GM03348 (cell line): ENCODE data around the gene CCDC175.

Experiments used
- DNase-seq: peaks from one replicate; pipeline ENCODE4 v3.0.0; 2012; ENCODE audit warnings: low spot score

Gene CCDC175

DNA sequence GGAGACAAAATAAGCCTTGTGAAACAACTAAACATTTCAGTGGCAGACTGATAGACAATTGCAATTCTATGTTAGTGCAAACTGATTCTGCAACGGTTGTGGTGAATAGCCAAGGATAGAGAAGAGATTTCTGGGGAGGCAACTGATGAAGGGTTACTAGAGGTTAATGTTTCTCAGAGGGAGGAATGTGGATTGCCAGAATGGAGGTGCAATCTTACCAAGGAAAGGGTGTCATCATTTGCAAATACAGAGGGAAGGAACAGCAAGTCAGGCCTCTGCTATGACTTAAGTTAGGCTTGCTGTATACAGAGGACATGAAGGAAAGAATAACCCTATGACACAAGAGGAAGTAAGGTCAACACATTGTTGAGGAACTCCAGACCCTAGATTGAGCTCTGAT lies 35.8 kb downstream of the CCDC175 start:
- no peak for DNase-seq

DNA sequence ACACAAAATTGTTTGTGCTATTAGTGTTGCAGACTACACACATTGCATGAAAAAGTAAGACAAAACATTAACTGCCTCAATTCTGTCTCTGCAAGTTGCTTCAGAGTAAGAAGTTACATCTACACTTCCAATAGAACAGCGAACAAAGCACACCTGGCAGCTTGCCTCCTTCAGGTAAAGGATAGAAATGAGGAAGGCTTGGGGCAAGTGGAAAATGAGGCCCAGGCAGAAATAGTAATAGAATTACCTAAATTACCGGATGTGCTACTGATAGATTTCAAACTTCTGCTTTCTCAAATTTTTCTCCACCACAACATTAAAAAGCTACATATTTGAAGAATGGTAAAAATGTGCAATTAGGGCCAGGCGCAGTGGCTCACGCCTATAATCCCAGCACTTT lies 37.7 kb downstream of the CCDC175 start:
- DNase-seq: no peak

DNA sequence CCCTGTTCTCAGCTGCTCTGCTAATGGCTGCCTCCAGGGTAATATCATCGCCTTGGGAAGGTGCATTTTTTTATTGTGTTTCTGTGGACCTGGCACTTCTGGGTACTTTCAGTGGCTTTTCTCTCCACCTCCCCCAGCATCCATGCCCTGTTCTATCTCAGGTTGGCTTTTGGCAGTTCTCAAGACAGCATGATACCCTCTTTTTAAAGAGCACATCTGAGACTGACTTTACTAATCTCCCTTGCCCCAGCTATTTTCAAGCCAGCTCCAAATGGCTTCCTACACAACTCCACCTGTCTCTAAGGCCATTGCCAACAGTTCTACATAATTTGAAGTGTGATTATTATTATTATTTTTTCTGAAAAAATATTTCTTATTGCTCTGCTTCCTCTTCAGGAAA lies 39.1 kb downstream of the CCDC175 start:
- no peak for DNase-seq

- no peak for DNase-seq
These were observed 42.1 kb downstream of the CCDC175 start for GRCh38 chr14:59534361-59534987.

- DNase-seq: no peak
These were observed 44.2 kb downstream of the CCDC175 start for GRCh38 chr14:59532419-59532818.

GRCh38 chr14:59530349-59530748 lies 46.3 kb downstream of the CCDC175 start:
- no peak for DNase-seq

GRCh38 chr14:59529189-59529588 lies 47.4 kb downstream of the CCDC175 start:
- DNase-seq: no peak

DNA sequence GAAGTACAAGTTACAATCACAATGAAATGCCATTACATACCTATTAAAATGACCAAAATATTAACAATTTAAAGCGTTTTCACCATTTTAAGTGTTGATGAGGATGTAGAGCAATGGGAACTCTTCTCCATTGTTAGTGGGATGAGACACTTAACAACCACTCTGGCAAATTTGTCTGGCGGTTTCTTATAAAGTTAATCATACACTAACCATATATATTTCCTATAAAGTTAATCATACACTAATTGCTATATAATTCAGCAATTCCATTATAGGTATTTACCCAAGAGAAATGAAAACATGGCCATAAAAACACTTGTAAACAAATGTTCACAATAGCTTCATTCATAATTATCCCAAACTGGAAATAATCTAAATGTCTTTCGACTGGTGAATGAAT lies 56.4 kb downstream of the CCDC175 start:
- DNase-seq: no peak

- DNase-seq: peak; percentile 13
These were observed 64.6 kb downstream of the CCDC175 start for GRCh38 chr14:59511916-59512575.

DNA sequence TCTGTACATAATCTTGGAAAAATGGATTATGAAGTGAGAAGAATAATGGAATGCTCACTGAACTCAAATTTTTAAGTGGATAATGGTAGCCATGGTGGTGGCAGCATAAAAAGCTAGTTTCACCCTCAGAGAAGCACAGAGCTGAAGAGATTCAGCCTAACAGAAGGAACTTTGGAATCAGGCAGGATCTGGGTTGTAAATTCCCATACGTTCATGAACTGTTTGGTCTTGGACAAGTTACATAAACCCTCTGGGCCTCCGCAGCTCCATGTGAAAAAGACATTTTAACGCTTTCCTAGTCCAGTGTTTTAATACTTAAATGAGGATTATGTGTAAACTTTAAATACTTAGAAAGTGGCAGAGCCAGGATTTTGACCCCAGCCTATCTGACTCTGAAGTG lies 65.6 kb downstream of the CCDC175 start:
- DNase-seq: no peak

DNA sequence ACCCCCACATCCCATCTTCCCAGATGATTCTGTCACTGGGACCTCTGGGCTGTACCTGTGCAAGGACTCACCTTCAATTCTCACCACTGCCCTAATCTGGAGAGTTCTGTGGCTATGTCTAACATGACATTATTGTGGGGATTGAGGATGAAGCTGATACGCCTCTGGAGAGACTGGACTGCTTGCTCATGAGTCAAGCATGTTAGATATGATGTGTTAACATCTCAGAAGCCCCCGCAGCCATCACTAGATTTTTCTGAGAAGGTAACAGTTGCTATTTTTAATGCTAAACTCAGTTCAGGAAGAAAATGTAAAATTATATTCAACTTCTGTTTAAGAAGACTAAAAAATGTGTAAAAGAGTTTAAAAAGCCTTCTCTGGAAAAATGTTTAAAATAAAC lies 66.6 kb downstream of the CCDC175 start:
- DNase-seq: no peak

GRCh38 chr14:59509101-59509500 lies 67.5 kb downstream of the CCDC175 start:
- DNase-seq: no peak

DNA sequence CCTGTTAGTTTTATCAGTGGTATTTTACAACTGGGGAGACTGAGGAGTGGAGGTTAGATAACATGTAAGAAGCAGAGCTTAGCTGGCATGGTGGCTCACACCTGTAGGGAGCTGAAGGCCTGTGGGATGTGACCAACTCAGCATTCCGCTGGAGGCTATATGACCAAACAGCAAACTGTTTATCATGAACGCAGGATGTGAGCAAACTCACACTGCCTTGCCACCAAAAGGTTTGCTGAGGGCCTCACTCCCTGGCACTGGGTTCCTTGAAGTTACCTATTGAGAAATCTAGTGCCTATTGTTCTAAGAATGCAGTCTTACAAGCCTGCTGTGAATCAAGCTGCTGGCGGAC lies 68.9 kb downstream of the CCDC175 start:
- no peak for DNase-seq

DNA sequence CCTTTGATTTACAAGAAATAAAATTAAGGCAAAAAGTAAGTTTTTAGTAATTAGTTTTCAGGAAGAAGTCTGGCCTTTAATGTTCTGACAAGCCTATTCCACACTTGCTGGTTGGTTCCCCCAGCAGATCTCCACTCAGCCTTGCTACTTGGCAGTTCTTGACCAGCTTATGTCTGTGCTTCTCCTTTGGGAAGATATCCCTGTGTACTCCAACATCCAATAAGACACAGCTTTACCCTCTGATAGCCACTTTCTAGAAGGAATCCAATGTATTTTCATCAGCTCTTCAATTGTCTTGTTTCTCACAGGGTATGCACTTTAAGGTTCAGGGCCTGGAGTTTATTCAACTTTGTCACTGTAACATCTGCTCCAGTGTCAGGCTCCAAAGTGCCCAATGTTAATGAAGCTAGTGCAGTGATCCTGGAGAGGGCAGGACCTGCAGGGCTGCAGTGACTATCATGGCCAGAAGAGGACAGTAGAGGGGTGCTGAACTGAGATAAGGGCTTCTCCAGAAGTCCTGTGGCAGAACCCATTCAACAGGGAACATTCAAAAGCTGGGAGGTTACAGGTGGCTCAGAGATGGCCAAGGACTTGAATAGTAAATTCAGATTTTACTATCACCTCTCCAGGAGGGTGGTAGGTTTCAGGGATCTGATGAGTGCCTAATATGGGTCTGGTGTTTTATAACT lies 69.4 kb downstream of the CCDC175 start:
- DNase-seq: peak; percentile 63

DNA sequence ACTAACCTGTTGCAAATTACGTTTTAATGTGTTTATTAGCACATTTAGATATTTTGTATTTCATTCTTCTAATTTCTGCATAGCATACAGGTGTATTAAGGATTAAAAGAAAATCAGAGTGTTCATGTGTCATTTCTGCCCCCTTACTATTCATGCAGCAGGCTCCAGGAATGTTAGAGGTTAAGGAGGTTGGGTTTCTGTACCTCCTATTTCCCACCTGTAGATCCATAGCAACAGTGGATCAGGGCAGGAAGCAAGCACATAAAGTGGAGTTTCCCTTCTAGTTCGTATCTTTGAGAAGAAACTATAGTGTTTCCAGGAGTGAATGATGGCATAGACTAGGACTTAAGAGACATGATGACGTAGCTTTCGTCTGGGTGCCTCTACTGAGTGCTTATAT lies 73.4 kb downstream of the CCDC175 start:
- DNase-seq: no peak

GRCh38 chr14:59500732-59501131 lies 75.9 kb downstream of the CCDC175 start:
- no peak for DNase-seq

DNA sequence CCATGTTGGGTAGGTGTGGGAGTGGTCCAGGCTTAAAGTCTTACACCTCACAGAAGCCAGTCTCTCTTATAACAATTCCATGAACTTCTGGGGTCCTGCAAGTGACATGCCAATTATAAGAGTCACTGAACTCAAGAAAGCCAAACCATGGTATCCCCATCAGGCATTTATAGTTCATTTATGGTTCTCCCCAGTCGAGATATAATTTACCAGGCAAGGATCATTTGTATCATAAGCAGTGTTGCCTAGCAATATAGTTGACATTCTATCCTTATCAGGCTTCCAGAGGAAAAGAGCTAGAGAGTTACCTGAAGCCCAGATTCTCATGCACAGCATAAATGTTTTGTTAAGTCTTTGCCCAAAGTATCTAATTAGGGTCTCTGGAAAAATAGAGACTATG lies 84.2 kb downstream of the CCDC175 start:
- DNase-seq: no peak

DNA sequence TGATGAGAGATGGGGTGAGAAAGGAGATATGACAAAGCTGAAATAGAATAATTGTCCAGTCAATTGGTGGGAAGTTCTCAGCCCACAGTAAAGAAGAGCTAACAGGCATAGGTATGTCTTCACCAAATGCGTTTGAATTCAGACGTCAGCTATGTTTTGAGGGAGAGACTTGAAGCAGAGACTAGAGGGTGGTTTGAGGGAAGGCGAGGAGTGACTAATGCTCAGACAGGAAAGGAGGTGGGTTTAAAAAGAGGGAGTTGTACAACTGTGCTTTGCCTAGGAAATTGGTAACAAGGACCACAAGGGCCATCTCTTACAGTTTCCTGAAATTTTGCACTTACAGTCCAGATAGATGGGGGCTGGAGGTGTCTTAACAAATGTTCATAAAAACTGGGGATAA lies 85.9 kb downstream of the CCDC175 start:
- DNase-seq: no peak

GRCh38 chr14:59484639-59485175 lies 91.9 kb downstream of the CCDC175 start:
- DNase-seq: no peak

DNA sequence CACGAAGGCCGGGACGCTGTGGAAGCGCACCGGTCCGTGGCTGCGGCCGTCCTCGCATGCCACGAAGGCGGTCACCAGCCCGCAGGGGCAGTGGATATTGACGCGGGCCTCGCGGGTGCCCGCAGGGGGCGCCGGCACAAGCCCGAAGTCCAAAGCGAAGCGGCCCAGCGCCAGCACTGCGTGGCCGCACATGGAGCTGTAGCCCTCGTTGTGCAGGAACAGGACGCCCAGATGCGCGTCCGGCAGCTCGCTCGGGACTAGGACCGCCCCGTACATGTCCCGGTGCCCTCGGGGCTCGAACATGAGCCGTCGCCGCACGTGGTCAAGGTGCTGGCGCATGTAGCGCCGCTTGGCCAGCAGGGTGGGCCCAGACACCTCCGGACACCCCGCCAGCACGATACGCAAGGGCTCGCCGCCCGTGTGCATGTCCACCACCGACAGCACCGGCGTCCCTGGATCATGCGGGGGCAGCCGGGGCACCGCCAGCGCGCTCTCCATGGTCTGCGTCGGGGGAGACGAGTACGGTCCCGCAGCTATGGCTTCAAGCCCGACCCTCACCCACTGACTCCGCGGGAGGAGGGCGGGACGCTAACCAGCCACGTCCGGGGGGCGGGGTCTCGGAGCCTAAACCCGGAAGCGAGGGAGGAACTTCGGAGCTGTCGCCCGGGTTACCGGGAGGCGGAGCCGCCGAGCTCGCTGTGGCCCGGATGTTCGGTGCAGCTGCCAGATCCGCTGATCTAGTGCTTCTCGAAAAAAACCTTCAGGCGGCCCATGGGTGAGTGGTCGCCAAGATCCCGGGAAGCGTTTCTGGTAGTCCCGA lies 92.6 kb downstream of the CCDC175 start, which contains the start of the genes JKAMP and L3HYPDH:
Gene JKAMP, plus strand, starts transcription at position 699 of the 820 bp plus-strand sequence. Its CDS starts 73 bp downstream, at position 772.
Gene L3HYPDH, minus strand, starts transcription at position 590 of the 820 bp plus-strand sequence. Its CDS starts 92 bp downstream, at position 498.
- DNase-seq: peak; percentile 97

DNA sequence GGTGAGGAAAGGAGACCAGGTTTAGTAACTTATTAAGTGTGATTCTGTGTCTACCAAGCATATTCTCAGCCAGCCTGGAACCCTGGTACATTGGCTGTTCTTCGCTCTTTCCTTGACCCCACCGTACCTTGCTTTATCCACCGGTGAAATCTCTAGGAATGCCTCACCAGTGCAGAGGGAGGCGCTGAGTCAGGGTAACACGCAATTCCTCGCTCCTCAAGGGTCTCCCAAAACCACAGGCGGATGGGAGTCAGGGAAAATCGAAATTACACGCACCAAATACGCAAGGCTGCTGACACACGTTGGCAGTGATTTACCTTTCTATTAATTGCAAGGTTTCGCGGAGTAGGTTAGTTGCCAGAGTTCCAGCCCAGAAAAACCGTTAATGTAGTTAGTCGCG lies 93.2 kb downstream of the CCDC175 start:
- peak; percentile 33 for DNase-seq
